KMS-11 (cell line): Measurements from ENCODE around the gene ANXA4.
"Not testable (repeated sequence)": the region's sequence is repeated elsewhere in the genome, so short reads cannot be mapped to it uniquely, and the experiment has no call there.

ENCODE experiments used
- H2AFZ ChIP-seq: fragments of 200-600 bp; sonication (generic); 2 replicates; pipeline ENCODE4 v1.6.1; 2016; ENCODE audit warnings: antibody characterized with exemption, mixed run types, low read depth
- H3K27ac ChIP-seq: fragments of 200-600 bp; sonication (generic); 2 replicates; pipeline ENCODE4 v1.6.1; 2016; ENCODE audit warnings: mild to moderate bottlenecking, mixed run types
- H3K27me3 ChIP-seq: fragments of 200-600 bp; sonication (generic); 2 replicates; pipeline ENCODE4 v1.6.1; 2017; ENCODE audit warnings: mild to moderate bottlenecking, low read depth, mixed run types, moderate library complexity; ENCODE audit not compliant: insufficient read depth
- H3K36me3 ChIP-seq: fragments of 200-600 bp; sonication (generic); 2 replicates; pipeline ENCODE4 v1.6.1; 2017; ENCODE audit warnings: mild to moderate bottlenecking, mixed run types; ENCODE audit not compliant: insufficient read depth
- H3K4me1 ChIP-seq: fragments of 200-600 bp; sonication (generic); 2 replicates; pipeline ENCODE4 v1.6.1; 2016; ENCODE audit warnings: mild to moderate bottlenecking, low read depth, mixed run types; ENCODE audit not compliant: poor library complexity, severe bottlenecking
- H3K4me2 ChIP-seq: fragments of 200-600 bp; sonication (generic); 2 replicates; pipeline ENCODE4 v1.7.0; 2016; ENCODE audit warnings: mild to moderate bottlenecking, mixed run types
- H3K4me3 ChIP-seq: fragments of 200-600 bp; sonication (generic); IDR thresholded peaks from 2 replicates; pipeline ENCODE4 v1.6.1; 2017; ENCODE audit warnings: low read depth, low read length, mixed read lengths; ENCODE audit not compliant: insufficient read depth
- H3K79me2 ChIP-seq: fragments of 200-600 bp; sonication (generic); 2 replicates; pipeline ENCODE4 v1.6.1; 2016; ENCODE audit warnings: low read depth, mixed run types; ENCODE audit not compliant: insufficient read depth
- H3K9ac ChIP-seq: fragments of 200-600 bp; sonication (generic); 2 replicates; pipeline ENCODE4 v1.6.1; 2016; ENCODE audit warnings: mild to moderate bottlenecking, mixed run types
- H4K20me1 ChIP-seq: fragments of 200-600 bp; sonication (generic); 2 replicates; pipeline ENCODE4 v1.6.1; 2016; ENCODE audit warnings: mild to moderate bottlenecking, mixed run types; ENCODE audit not compliant: insufficient read depth
- TF ChIP-seq, protein P1 (sequence below): fragments of 200-600 bp; sonication (generic); conservative IDR thresholded peaks from 2 replicates; pipeline ENCODE4 v1.6.1; 2017; ENCODE audit warnings: low read depth, mild to moderate bottlenecking, antibody characterized with exemption, low read length, moderate library complexity, mixed read lengths

ANXA4 gene

DNA sequence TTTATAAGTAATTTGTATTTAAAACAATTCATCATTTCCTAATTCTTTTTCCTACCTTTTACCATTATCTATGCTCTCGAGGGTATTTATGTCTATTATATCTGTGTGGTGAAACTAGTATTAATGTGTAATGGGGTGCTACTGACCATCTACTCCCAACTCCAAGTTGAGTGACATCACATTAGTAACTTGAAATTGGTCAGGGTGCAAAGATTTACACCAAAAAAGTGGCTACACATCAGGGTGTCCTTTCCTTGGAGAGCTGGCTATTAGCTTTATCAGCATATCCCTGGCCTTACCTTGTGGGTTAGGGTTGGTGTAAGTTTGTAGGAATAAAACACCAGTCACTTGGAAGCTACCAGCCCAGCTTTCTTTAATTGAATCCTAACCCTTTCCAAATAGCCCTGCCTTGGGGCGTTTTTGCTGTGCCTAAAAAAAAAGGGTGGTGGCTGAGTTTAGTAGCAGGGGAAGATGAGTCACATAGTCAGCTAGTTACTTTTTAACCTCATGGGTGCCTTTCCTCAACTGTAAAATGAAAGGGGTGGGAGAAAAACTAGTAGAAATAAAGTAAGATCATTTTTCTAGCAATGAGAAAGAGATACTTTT is 14.0 kb downstream of the ANXA4 start:
- Histone ChIP-seq H3K27ac (no peak overlapping the region), H3K27me3 (no peaks in the 10 kb centered on the region), H2AFZ (no peak overlapping the region), H3K4me1 (no peaks in the 10 kb centered on the region), H3K79me2 (no peaks in the 10 kb centered on the region), H4K20me1 (no peaks in the 10 kb centered on the region), H3K4me3 (no peak overlapping the region), H3K4me2 (no peak overlapping the region), H3K36me3 (no peaks in the 10 kb centered on the region), H3K9ac (no peak overlapping the region)
- TF ChIP-seq, protein P1, sequence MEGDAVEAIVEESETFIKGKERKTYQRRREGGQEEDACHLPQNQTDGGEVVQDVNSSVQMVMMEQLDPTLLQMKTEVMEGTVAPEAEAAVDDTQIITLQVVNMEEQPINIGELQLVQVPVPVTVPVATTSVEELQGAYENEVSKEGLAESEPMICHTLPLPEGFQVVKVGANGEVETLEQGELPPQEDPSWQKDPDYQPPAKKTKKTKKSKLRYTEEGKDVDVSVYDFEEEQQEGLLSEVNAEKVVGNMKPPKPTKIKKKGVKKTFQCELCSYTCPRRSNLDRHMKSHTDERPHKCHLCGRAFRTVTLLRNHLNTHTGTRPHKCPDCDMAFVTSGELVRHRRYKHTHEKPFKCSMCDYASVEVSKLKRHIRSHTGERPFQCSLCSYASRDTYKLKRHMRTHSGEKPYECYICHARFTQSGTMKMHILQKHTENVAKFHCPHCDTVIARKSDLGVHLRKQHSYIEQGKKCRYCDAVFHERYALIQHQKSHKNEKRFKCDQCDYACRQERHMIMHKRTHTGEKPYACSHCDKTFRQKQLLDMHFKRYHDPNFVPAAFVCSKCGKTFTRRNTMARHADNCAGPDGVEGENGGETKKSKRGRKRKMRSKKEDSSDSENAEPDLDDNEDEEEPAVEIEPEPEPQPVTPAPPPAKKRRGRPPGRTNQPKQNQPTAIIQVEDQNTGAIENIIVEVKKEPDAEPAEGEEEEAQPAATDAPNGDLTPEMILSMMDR: no peak

DNA sequence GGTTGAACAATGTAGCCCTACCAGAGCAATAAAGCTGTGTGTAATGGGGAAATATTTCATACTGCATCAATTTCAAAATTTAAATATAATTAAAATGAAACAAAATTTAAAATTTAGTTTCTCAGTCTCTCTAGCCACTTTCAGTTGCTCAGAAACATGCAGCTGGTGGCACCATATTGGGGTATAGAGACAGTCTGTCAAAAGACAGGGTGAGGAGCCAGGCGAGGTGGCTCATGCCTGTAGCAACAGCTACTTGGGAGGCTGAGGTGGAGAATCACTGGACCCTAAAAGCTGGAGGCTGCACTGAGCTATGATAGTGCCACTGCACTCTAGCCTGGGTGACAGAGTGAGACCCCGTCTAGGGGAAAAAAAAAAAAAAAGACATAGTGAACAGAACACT is 20.1 kb downstream of the ANXA4 start:
- Histone ChIP-seq H3K9ac (no peak overlapping the region), H3K4me3 (no peak overlapping the region), H3K36me3 (no peaks in the 10 kb centered on the region), H4K20me1 (no peaks in the 10 kb centered on the region), H2AFZ (no peak overlapping the region), H3K4me2 (no peak overlapping the region), H3K79me2 (no peaks in the 10 kb centered on the region), H3K27me3 (no peaks in the 10 kb centered on the region), H3K4me1 (peaks cover 30% of the 10 kb centered on the region), H3K27ac (no peak overlapping the region)
- TF ChIP-seq, protein P1: no peak

DNA sequence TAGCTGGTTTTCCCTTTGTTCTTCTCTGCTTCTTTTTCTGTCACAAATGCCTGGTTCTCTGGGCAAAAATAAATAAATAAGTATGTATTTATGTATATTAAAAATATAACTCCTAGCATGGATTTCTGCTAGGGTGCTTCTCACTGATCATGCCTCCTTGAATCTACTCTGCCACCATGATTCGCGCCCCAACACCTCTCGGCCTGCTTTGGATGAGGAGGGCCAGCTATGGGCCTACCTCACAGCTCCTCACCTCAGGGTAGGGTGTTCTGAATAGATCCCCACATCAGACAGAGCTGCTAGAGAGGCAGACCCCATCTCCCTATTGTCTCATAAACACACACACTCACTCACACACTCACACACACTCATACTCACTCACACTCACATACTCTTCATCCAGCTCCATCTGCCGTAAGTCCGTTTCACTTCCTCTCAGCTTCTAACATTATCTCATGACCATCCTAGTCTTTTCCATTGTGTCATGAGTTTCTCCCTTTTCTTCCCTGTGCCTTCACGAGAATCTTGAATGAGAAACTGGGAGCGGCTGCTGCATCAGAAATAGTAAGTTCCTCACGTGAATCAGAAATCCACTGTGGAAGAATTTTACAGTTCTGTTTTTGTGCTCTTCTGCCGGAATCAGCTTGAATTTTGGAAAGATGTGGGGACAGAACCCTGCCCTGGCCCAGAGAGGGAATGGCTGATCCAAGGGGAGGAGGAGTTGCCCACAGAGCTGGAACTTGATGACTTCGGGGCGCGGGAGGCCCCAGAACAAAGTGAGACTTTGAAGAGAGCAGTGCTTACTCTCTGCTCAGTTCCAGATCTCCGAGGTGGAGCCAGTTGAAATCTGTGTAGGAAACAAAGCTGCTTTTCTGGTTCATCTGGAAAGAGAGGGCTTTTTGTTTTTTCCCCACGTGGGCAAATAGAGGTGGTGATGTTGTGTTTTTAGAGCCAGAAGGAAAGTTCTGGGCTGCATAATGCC is 20.9 kb downstream of the ANXA4 start:
- TF ChIP-seq, protein P1: no peak
- Histone ChIP-seq H3K9ac (no peak overlapping the region), H4K20me1 (no peaks in the 10 kb centered on the region), H3K27ac (no peak overlapping the region), H3K79me2 (no peaks in the 10 kb centered on the region), H3K4me1 (peaks cover 33% of the 10 kb centered on the region), H3K36me3 (no peaks in the 10 kb centered on the region), H3K4me2 (no peak overlapping the region), H3K4me3 (no peak overlapping the region), H2AFZ (no peak overlapping the region), H3K27me3 (no peaks in the 10 kb centered on the region)

DNA sequence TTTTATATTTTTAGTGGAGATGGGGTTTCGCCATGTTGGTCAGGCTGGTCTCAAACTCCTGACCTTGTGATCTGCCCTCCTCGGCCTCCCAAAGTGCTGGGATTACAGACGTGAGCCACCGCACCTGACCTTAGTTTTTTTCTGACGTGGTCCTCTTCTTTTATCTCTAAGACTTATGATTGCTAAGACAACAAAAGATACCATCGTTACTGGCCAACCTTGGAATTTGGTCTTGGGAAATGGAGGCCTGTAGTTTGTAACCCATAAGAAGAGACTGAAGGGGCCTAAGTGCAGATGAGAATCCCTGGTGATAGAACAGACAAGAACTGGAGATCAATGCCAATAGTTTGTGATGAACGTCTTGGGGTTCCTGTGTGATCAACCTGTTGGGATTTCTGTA is 21.9 kb downstream of the ANXA4 start:
- H3K36me3 ChIP-seq, H3K9ac ChIP-seq, H3K79me2 ChIP-seq, H4K20me1 ChIP-seq, H3K4me3 ChIP-seq, H3K27me3 ChIP-seq, H2AFZ ChIP-seq, H3K27ac ChIP-seq, H3K4me2 ChIP-seq: not testable (repeated sequence)
- H3K4me1 ChIP-seq: peaks cover 33% of the 10 kb centered on the region
